CD4-positive, CD25-positive, alpha-beta regulatory T cell (primary cell): Measurements from ENCODE around the gene ACTN1. TPM values are rescaled to one million over a fixed set of nuclear protein-coding genes. Genes with fewer than 3 reads are reported as not detected.

Experiments
- ATAC-seq, 2 donors: fragments of 150-1000 bp; cut with Tn5 transposase; one replicate each; pipeline ENCODE4 v1.10.0; 2021; ENCODE audit warnings: low read depth in 2 of 2, moderate number of reproducible peaks in 2 of 2, moderate library complexity in 1 of 2
- DNase-seq, 3 donors: peaks; one replicate each; pipeline versions ENCODE4 v3.0.0 to v3.0.0-alpha.2; 2012 to 2022; ENCODE audit warnings: mixed read lengths in 1 of 3
- H3K27ac ChIP-seq: one replicate; pipeline ENCODE4 v1.7.0; 2013; ENCODE audit warnings: mild to moderate bottlenecking, low read length; ENCODE audit not compliant: insufficient read depth, poor library complexity, severe bottlenecking
- H3K27me3 ChIP-seq: one replicate; pipeline ENCODE4 v1.7.0; 2013; ENCODE audit warnings: low read length; ENCODE audit not compliant: control insufficient read depth, insufficient read depth
- H3K36me3 ChIP-seq: one replicate; pipeline ENCODE4 v1.7.0; 2013; ENCODE audit warnings: mild to moderate bottlenecking, low read length, moderate library complexity; ENCODE audit not compliant: control insufficient read depth, insufficient read depth
- H3K4me1 ChIP-seq: 2 replicates; pipeline ENCODE4 v1.7.0; 2013; ENCODE audit warnings: mild to moderate bottlenecking, low read length; ENCODE audit not compliant: insufficient read depth, control insufficient read depth, poor library complexity, severe bottlenecking
- H3K4me3 ChIP-seq: one replicate; pipeline ENCODE4 v1.7.0; 2013; ENCODE audit warnings: low read depth, mild to moderate bottlenecking, low read length, moderate library complexity
- H3K9me3 ChIP-seq, 2 experiments: 1 replicate in 1 of 2; 2 replicates in 1 of 2; pipeline ENCODE4 v1.7.0; 2013; ENCODE audit warnings: low read length in 2 of 2, mild to moderate bottlenecking in 1 of 2, moderate library complexity in 1 of 2; ENCODE audit not compliant: control insufficient read depth in 2 of 2
- H3K27ac Mint-ChIP-seq, 3 donors: one replicate each; pipeline ENCODE4 v1.8.0; 2020 to 2022; ENCODE audit warnings: mild to moderate bottlenecking in 3 of 3, mixed read lengths in 3 of 3, moderate library complexity in 2 of 3
- H3K27me3 Mint-ChIP-seq: one replicate; pipeline ENCODE4 v1.8.0; 2022; ENCODE audit warnings: mild to moderate bottlenecking, mixed read lengths
- H3K36me3 Mint-ChIP-seq: one replicate; pipeline ENCODE4 v1.8.0; 2020; ENCODE audit warnings: mixed read lengths
- H3K4me1 Mint-ChIP-seq, 4 donors: one replicate each; pipeline ENCODE4 v1.8.0; 2020 to 2022; ENCODE audit warnings: mixed read lengths in 4 of 4, mild to moderate bottlenecking in 1 of 4
- H3K4me3 Mint-ChIP-seq, 4 donors: one replicate each; pipeline ENCODE4 v1.8.0; 2020 to 2022; ENCODE audit warnings: mild to moderate bottlenecking in 4 of 4, mixed read lengths in 4 of 4, moderate library complexity in 3 of 4
- H3K9me3 Mint-ChIP-seq, 7 donors: one replicate each; pipeline ENCODE4 v1.8.0; 2020 to 2022; ENCODE audit warnings: mixed read lengths in 7 of 7, mild to moderate bottlenecking in 3 of 7, moderate library complexity in 2 of 7
- polyA plus RNA-seq, 4 donors: library from polyadenylated mRNA; unstranded; fragments of 300-500 nt; fragmentation: Illumina TruSeq; gene quantifications; one replicate each; pipeline ENCODE4 v1.2.3, GENCODE V29; 2021
- total RNA-seq: library from RNA; stranded (reverse); gene quantifications from one replicate; pipeline ENCODE4 v1.2.3, GENCODE V29; 2022

Gene ACTN1
- total and polyA plus RNA-seq, 5 donors from 2014 or later, result 28.3 to 78.8 (median 47.5) TPM

DNA sequence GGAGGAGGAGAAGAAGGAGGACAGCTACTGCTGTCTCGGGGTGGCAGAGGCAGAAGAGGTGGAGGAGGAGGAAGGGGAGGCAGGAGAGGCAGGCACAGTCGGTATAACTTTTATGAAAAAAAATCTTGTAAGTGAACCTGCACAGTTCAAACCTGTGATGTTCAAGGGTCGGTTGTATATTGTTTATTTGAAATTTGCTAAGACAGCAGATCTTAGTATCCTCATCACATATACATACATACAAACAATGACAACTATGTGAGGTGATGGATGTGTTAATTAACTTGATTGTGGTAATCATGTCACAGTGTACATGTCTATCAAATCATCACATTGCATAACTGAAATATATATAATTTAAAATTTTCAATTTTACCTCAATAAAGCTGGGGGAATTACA is 19.0 kb downstream of the ACTN1 start:
- Mint-ChIP-seq H3K36me3 (peaks cover 17% of the 10 kb centered on the region), H3K4me1 (peaks cover 4 to 91% (median 34%) of the 10 kb centered on the region in 4 donors), H3K27ac (peak overlapping the region in 2 of 3 donors; percentile 0 to 15), H3K9me3 (no peaks in the 10 kb centered on the region), H3K27me3 (no peaks in the 10 kb centered on the region), H3K4me3 (no peak overlapping the region)
- no peaks in the 10 kb centered on the region for H3K27me3 ChIP-seq
- H3K9me3 ChIP-seq, result no peaks in the 10 kb centered on the region
- peaks cover 11% of the 10 kb centered on the region for H3K4me1 ChIP-seq
- DNase-seq (no peak), ATAC-seq (no peak)
- H3K36me3 ChIP-seq, result no peaks in the 10 kb centered on the region
- no peak overlapping the region for H3K27ac ChIP-seq
- no peak overlapping the region for H3K4me3 ChIP-seq

DNA sequence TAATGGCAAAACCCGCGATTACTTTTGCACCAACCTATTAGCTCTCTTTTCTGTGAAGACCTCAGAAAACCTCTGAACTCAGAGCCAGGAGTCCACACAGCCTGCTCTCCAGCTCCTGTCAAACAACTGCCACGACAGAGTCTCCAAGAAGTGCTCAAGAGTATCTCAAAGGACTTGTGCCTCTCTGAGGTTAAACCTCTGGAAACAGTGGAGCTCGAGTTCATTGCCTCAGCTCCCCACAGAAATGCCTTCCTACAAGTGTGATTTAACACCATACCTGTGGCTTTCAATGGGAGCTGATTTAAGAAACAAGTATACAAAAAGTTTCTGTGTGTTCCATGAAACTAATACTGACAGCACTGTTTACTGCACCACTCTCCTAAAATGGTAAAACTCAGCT is 20.1 kb downstream of the ACTN1 start:
- Histone ChIP-seq H3K36me3 (no peaks in the 10 kb centered on the region), H3K27ac (no peak overlapping the region), H3K27me3 (no peaks in the 10 kb centered on the region), H3K4me3 (no peak overlapping the region), H3K4me1 (peaks cover 10% of the 10 kb centered on the region), H3K9me3 (no peaks in the 10 kb centered on the region)
- Mint-ChIP-seq H3K36me3 (peaks cover 17% of the 10 kb centered on the region), H3K27ac (peak overlapping the region; percentile 0 to 80 (median 50)), H3K4me3 (no peak overlapping the region), H3K4me1 (peaks cover 4 to 91% (median 33%) of the 10 kb centered on the region in 4 donors), H3K9me3 (no peaks in the 10 kb centered on the region), H3K27me3 (no peaks in the 10 kb centered on the region)
- DNase-seq (no peak), ATAC-seq (no peak)

DNA sequence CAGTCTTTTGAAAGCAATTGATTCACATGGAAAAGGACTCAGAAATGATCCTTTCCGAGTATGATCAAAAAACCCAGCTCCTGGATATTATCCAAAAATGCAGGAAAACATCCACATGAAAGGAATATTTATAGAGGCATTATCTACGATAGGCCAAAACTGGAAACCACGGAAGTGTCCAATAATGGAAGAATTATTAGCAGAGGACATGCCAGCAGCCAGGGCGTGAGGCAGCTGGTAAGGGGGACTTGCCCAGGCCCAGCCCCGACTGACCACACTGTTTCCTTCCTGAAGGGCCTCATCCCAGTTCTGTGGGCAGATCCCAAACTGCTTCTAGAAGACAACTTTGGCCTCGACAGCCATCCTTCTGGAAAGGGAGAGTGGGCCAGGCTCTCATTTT is 20.5 kb downstream of the ACTN1 start:
- H3K27me3 Mint-ChIP-seq, result no peaks in the 10 kb centered on the region
- DNase-seq, result no peak
- H3K9me3 ChIP-seq, result no peaks in the 10 kb centered on the region
- H3K4me3 Mint-ChIP-seq, result no peak overlapping the region
- no peak overlapping the region for H3K4me3 ChIP-seq
- peak overlapping the region in 2 of 3 donors; percentile 0 to 50 for H3K27ac Mint-ChIP-seq
- H3K27me3 ChIP-seq, result no peaks in the 10 kb centered on the region
- H3K27ac ChIP-seq, result no peak overlapping the region
- H3K36me3 ChIP-seq, result no peaks in the 10 kb centered on the region
- H3K36me3 Mint-ChIP-seq, result peaks cover 17% of the 10 kb centered on the region
- H3K4me1 ChIP-seq, result peaks cover 10% of the 10 kb centered on the region
- H3K9me3 Mint-ChIP-seq, result no peaks in the 10 kb centered on the region
- ATAC-seq, result no peak
- peaks cover 4 to 88% (median 32%) of the 10 kb centered on the region in 4 donors for H3K4me1 Mint-ChIP-seq

DNA sequence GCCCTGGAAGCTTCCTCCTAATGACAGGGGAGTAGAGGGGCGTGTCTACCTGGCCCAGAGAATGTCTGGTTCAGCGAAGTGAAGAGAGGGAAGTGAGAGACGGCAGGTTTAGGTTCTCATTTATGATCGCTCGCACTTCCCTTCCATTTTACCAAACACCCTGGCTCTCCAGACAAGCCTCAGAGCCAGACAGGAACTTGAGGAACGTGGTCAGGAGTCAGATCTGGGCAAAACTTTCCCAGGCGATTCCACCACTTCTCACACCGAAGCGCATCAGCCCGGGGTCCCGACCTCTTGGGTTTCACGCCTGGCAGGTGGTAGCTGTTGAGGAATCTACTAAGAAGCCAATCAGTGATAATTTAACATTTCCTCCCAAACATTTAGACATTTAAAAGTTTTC is 21.3 kb downstream of the ACTN1 start:
- DNase-seq, result no peak
- H3K27ac Mint-ChIP-seq, result peak overlapping the region in 1 of 3 donors; percentile 62
- no peaks in the 10 kb centered on the region for H3K9me3 Mint-ChIP-seq
- H3K27me3 Mint-ChIP-seq, result no peaks in the 10 kb centered on the region
- peaks cover 17% of the 10 kb centered on the region for H3K36me3 Mint-ChIP-seq
- H3K9me3 ChIP-seq, result no peaks in the 10 kb centered on the region
- ATAC-seq, result no peak
- no peak overlapping the region for H3K4me3 ChIP-seq
- no peaks in the 10 kb centered on the region for H3K36me3 ChIP-seq
- peaks cover 10% of the 10 kb centered on the region for H3K4me1 ChIP-seq
- H3K4me3 Mint-ChIP-seq, result no peak overlapping the region
- peaks cover 4 to 87% (median 31%) of the 10 kb centered on the region in 4 donors for H3K4me1 Mint-ChIP-seq
- no peak overlapping the region for H3K27ac ChIP-seq
- no peaks in the 10 kb centered on the region for H3K27me3 ChIP-seq

DNA sequence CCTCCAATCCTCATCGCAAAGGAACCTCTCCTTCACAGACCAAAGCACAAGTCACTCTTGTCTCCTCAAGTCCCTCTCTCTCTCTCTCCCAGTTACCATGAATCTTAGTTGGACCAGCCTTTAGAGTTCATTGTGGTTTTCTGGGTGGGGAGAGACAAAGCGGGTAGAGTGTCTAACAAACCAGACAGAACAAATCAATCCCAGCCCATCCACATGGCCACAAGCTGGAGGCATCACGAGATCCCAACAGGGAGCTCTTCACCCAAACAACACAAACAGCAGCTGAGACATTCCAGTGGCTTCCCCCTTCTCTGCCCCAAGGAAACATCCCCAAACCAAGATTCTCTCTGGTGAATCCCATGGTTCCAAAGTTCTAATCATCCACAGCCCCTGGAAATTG is 22.4 kb downstream of the ACTN1 start:
- H3K4me3 Mint-ChIP-seq, result peak overlapping the region in 1 of 4 donors; percentile 43

DNA sequence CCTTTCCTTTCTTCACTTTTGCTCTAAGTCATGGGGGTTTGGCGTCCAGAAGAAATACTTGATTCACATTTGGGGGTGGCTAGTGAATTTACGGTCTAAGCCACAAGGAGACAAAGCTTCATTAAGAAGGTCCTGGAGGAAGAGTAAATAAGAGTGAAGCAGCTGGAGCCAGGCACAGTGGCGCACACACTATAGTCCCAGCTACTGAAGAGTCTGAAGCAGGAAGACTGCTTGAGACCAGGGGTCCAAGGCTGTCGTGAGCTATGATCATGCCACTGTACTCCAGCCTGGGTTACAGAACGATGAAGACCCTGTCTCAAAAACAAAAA is 23.3 kb downstream of the ACTN1 start:
- no peaks in the 10 kb centered on the region for H3K36me3 ChIP-seq
- H3K4me3 ChIP-seq, result no peak overlapping the region
- no peaks in the 10 kb centered on the region for H3K27me3 ChIP-seq
- Mint-ChIP-seq H3K27ac (peak overlapping the region in 1 of 3 donors; percentile 92), H3K27me3 (no peaks in the 10 kb centered on the region), H3K36me3 (peaks cover 8% of the 10 kb centered on the region), H3K4me3 (peak overlapping the region in 1 of 4 donors; percentile 36), H3K9me3 (no peaks in the 10 kb centered on the region), H3K4me1 (peaks cover 4 to 88% (median 23%) of the 10 kb centered on the region in 4 donors)
- peaks cover 13% of the 10 kb centered on the region for H3K4me1 ChIP-seq
- no peak overlapping the region for H3K27ac ChIP-seq
- DNase-seq (no peak), ATAC-seq (no peak)
- no peaks in the 10 kb centered on the region for H3K9me3 ChIP-seq

More for the DNA sequence above, 22.4 kb downstream of the ACTN1 start:
- DNase-seq (no peak), ATAC-seq (no peak)
- Histone ChIP-seq H3K4me3 (no peak overlapping the region), H3K9me3 (no peaks in the 10 kb centered on the region), H3K27ac (no peak overlapping the region), H3K4me1 (peaks cover 15% of the 10 kb centered on the region), H3K36me3 (no peaks in the 10 kb centered on the region), H3K27me3 (no peaks in the 10 kb centered on the region)
- peaks cover 12% of the 10 kb centered on the region for H3K36me3 Mint-ChIP-seq
- peaks cover 4 to 89% (median 25%) of the 10 kb centered on the region in 4 donors for H3K4me1 Mint-ChIP-seq
- peak overlapping the region in 2 of 3 donors; percentile 30 to 71 for H3K27ac Mint-ChIP-seq
- H3K27me3 Mint-ChIP-seq, result no peaks in the 10 kb centered on the region
- H3K9me3 Mint-ChIP-seq, result no peaks in the 10 kb centered on the region

DNA sequence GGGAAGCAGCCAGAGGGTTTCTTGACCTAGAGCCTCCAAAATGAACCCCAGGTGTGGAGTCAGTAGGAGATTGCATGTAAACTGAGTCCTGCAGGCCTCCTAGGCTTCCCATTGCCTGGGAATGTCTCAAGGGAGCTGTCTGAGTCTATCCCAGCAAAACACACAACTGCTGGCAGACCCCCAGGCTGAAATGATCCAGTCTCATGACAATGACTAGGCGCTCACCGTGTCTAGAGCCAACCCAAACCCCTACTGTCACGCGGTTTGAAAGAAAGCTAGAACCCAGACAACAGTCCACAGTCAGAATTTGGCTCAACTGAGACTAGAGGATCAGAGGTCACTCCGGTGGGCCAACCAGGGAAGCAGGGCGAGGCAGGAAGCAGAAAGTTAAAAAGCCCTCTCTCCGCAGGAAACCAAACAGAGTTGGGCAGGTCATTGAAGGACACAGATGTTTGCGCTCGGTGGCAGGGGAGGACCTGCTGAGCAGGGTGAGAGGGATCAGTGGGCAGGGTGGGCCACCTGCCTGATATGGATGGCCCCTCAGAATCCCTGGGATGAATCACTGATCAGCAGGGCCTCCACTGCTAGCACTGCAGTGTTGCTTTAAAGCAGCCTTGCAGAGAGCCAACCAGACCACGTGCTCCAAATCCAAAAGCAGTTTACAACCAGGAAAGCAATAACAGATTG is 23.8 kb downstream of the ACTN1 start:
- Mint-ChIP-seq H3K27ac (peak overlapping the region in 2 of 3 donors; percentile 70 to 92), H3K4me3 (peak overlapping the region in 2 of 4 donors; percentile 15 to 36), H3K27me3 (no peaks in the 10 kb centered on the region), H3K4me1 (peaks cover 4 to 85% (median 23%) of the 10 kb centered on the region in 4 donors), H3K36me3 (peaks cover 8% of the 10 kb centered on the region), H3K9me3 (no peaks in the 10 kb centered on the region)
- Histone ChIP-seq H3K27me3 (no peaks in the 10 kb centered on the region), H3K9me3 (no peaks in the 10 kb centered on the region), H3K36me3 (no peaks in the 10 kb centered on the region), H3K4me3 (no peak overlapping the region), H3K4me1 (peaks cover 9% of the 10 kb centered on the region), H3K27ac (no peak overlapping the region)
- DNase-seq, result no peak
- no peak for ATAC-seq

DNA sequence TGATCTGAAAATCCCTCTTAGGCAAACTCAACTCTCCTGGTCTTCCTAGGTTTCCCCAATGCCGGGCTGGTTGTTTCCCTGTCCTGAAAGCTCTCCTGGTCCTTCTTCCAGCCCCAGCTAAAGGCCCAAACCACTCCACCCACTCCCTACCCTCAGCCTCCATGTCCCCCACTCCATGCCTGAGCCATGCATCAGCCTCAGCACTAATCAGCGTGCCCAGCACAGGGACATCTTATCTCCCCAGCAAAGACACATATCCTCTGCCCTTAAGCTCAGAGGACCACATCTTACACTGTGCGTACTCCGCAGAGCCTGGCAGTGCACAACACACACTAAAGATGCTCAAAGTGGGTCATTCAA is 25.9 kb downstream of the ACTN1 start:
- peaks cover 0 to 88% (median 18%) of the 10 kb centered on the region in 4 donors for H3K4me1 Mint-ChIP-seq
- H3K27ac Mint-ChIP-seq, result peak overlapping the region; percentile 68 to 92 (median 87)
- no peaks in the 10 kb centered on the region for H3K9me3 Mint-ChIP-seq
- H3K9me3 ChIP-seq, result no peaks in the 10 kb centered on the region
- peaks cover 8% of the 10 kb centered on the region for H3K36me3 Mint-ChIP-seq
- ATAC-seq, result no peak
- H3K27me3 Mint-ChIP-seq, result no peaks in the 10 kb centered on the region
- no peak overlapping the region for H3K27ac ChIP-seq
- DNase-seq, result no peak
- H3K4me1 ChIP-seq, result peaks cover 17% of the 10 kb centered on the region
- H3K27me3 ChIP-seq, result no peaks in the 10 kb centered on the region
- H3K4me3 ChIP-seq, result no peak overlapping the region
- no peaks in the 10 kb centered on the region for H3K36me3 ChIP-seq
- H3K4me3 Mint-ChIP-seq, result peak overlapping the region in 3 of 4 donors; percentile 40 to 59 (median 49)
